Measurements from ENCODE around the gene FAM131A. TPM values are rescaled to one million over a fixed set of nuclear protein-coding genes. Genes with fewer than 3 reads are reported as not detected.

FAM131A gene
- polyA plus RNA-seq, 3 donors from 2014 or later: 2.4 to 3.0 (median 2.8) TPM

GRCh38 chr3:184358124-184358767 lies 20.8 kb downstream of the FAM131A start:
- H3K4me1 Mint-ChIP-seq: peaks cover 3 to 16% of the 10 kb centered on the region in 2 donors
- H3K27ac Mint-ChIP-seq: peak overlapping the region in 1 of 6 donors; percentile 53
- no peaks in the 10 kb centered on the region for H3K9me3 Mint-ChIP-seq
- no peak overlapping the region for H3K4me3 Mint-ChIP-seq
- H3K36me3 Mint-ChIP-seq: peaks cover 0 to 4% (median 0%) of the 10 kb centered on the region in 3 donors
- peaks cover 6 to 11% (median 8%) of the 10 kb centered on the region in 3 donors for H3K27me3 Mint-ChIP-seq (ENCODE audit: low read depth in 3 of 3)
- DNase-seq: no peak

DNA sequence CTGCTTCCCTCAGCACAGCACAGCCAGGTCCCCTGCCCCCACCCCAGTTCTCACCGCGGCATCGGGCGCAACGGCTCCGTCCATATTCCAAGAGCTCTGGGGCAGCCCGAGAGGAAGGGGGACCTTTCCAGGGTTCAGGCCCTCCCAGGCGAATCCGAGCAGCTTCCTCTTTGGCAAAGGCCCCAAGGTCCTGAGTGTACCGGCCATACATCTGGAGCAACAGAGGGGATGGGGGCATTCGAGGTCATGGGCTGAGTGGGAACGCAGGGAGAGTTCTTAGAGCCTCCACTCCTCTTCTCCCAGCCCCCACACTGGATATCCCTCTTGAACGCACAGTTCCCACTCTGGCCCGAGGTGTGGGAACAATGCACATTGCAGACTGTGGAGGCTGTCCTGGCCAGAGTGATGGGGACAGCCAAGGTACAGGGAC lies 21.5 kb downstream of the FAM131A start:
- no peaks in the 10 kb centered on the region for H3K9me3 Mint-ChIP-seq
- H3K27me3 Mint-ChIP-seq (ENCODE audit: low read depth in 3 of 3): peaks cover 8 to 14% (median 13%) of the 10 kb centered on the region in 3 donors
- peaks cover 9 to 21% of the 10 kb centered on the region in 2 donors for H3K4me1 Mint-ChIP-seq
- no peak overlapping the region for H3K4me3 Mint-ChIP-seq
- peaks cover 0 to 4% (median 0%) of the 10 kb centered on the region in 3 donors for H3K36me3 Mint-ChIP-seq
- peak overlapping the region in 1 of 6 donors; percentile 28 for H3K27ac Mint-ChIP-seq
- DNase-seq: no peak

DNA sequence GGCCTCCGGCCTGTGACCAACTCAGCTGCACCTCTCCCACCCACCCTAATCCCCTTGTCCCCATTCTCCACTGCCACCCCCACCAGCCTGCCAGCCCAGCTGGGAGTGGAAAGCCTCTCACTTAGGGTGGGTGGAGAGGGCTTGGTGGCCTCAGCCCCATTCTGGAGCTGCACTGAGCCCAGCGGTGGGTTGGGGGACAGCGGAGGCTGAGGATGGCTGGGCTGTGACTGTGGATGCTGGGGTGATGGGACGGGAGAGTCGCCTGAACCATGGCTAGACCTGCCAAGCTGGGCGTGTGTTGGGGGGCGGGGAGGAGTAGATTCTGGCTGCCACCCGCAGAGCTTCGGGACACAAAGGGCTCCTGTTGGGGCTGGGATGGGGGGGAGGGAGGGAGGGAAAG lies 22.2 kb downstream of the FAM131A start:
- peak overlapping the region in 3 of 5 donors; percentile 59 to 75 (median 74) for H3K4me3 Mint-ChIP-seq

GRCh38 chr3:184360070-184360928 lies 22.9 kb downstream of the FAM131A start:
- H3K36me3 Mint-ChIP-seq: peaks cover 0 to 8% (median 4%) of the 10 kb centered on the region in 3 donors
- no peaks in the 10 kb centered on the region for H3K9me3 Mint-ChIP-seq
- peaks cover 22 to 30% of the 10 kb centered on the region in 2 donors for H3K4me1 Mint-ChIP-seq
- peak overlapping the region in 4 of 6 donors; percentile 49 to 92 (median 68) for H3K27ac Mint-ChIP-seq
- H3K4me3 Mint-ChIP-seq: peak overlapping the region; percentile 65 to 84 (median 84)
- no peak for DNase-seq
- H3K27me3 Mint-ChIP-seq (ENCODE audit: low read depth in 3 of 3): peaks cover 8 to 14% (median 13%) of the 10 kb centered on the region in 3 donors

More for the DNA sequence above, 22.2 kb downstream of the FAM131A start:
- peaks cover 15 to 25% of the 10 kb centered on the region in 2 donors for H3K4me1 Mint-ChIP-seq
- peak overlapping the region in 1 of 6 donors; percentile 59 for H3K27ac Mint-ChIP-seq
- H3K27me3 Mint-ChIP-seq (ENCODE audit: low read depth in 3 of 3): peaks cover 8 to 14% (median 13%) of the 10 kb centered on the region in 3 donors
- DNase-seq: no peak
- H3K9me3 Mint-ChIP-seq: no peaks in the 10 kb centered on the region
- peaks cover 0 to 4% (median 0%) of the 10 kb centered on the region in 3 donors for H3K36me3 Mint-ChIP-seq

- DNase-seq: peak in 1 of 3 donors; percentile 13
- Mint-ChIP-seq H3K4me3 (peak overlapping the region; percentile 65 to 84 (median 84)), H3K36me3 (peaks cover 0 to 8% (median 6%) of the 10 kb centered on the region in 3 donors), H3K4me1 (peaks cover 22 to 30% of the 10 kb centered on the region in 2 donors), H3K27ac (peak overlapping the region in 3 of 6 donors; percentile 49 to 92 (median 51)), H3K27me3 (ENCODE audit: low read depth in 3 of 3) (peaks cover 8 to 14% (median 13%) of the 10 kb centered on the region in 3 donors), H3K9me3 (no peaks in the 10 kb centered on the region)
Observed at GRCh38 chr3:184360929-184361531, 23.6 kb downstream of the FAM131A start.

DNA sequence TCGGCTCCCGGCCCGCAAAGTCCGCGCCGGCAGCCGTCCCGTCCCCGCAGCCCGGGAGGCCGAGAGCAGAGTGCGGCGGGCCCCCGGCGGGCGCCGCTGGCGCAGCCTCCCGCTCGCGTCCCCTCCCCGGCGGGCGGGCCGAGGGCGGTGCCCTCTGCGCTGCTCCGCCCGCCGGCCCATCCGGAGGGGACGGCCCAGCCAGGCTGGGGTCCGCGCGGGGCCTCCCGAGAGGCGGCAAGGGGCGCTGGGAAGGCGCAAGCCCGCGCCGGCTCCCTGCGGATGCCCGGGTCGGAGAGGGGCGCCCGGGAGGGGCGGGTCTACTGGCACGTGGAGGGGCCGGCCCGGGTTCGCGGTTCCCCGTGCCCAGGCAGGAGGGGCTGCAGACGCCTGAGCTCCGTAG lies 24.1 kb downstream of the FAM131A start, which contains the start of the genes CLCN2 and POLR2H:
CLCN2 (minus strand) TSS at position 74 of the 400 bp plus-strand sequence. CDS start 126 bp downstream, outside the sequence.
POLR2H (plus strand) TSS at position 179 of the 400 bp plus-strand sequence. CDS start 1,783 bp downstream, outside the sequence.
- Mint-ChIP-seq H3K4me3 (peak within 1 kb of the TSS; percentile 90 to 99 (median 96)), H3K4me1 (peaks cover 25 to 30% of the 10 kb centered on the region in 2 donors), H3K36me3 (peaks cover 0 to 9% (median 8%) of the 10 kb centered on the region in 3 donors), H3K27me3 (ENCODE audit: low read depth in 3 of 3) (peaks cover 8 to 14% (median 13%) of the 10 kb centered on the region in 3 donors), H3K9me3 (no peaks in the 10 kb centered on the region), H3K27ac (peak within 1 kb of the TSS; percentile 92 to 96 (median 94))
- DNase-seq: peak; percentile 45 to 48 (median 47)

GRCh38 chr3:184361932-184362667 lies 24.7 kb downstream of the FAM131A start:
- H3K36me3 Mint-ChIP-seq: peaks cover 0 to 14% (median 8%) of the 10 kb centered on the region in 3 donors
- H3K9me3 Mint-ChIP-seq: no peaks in the 10 kb centered on the region
- peak overlapping the region; percentile 92 to 96 (median 94) for H3K27ac Mint-ChIP-seq
- peak in 2 of 3 donors; percentile 26 to 32 for DNase-seq
- H3K4me1 Mint-ChIP-seq: peaks cover 30% of the 10 kb centered on the region in 2 donors
- H3K27me3 Mint-ChIP-seq (ENCODE audit: low read depth in 3 of 3): peaks cover 8 to 14% (median 13%) of the 10 kb centered on the region in 3 donors
- H3K4me3 Mint-ChIP-seq: peak overlapping the region; percentile 90 to 99 (median 96)

GRCh38 chr3:184362668-184363546 lies 25.5 kb downstream of the FAM131A start:
- Mint-ChIP-seq H3K4me3 (peak overlapping the region; percentile 97 to 99 (median 98)), H3K36me3 (peaks cover 3 to 21% (median 8%) of the 10 kb centered on the region in 3 donors), H3K27ac (peak overlapping the region; percentile 93 to 97 (median 96)), H3K27me3 (ENCODE audit: low read depth in 3 of 3) (peaks cover 8 to 14% (median 13%) of the 10 kb centered on the region in 3 donors), H3K9me3 (no peaks in the 10 kb centered on the region), H3K4me1 (peaks cover 30% of the 10 kb centered on the region in 2 donors)
- DNase-seq: peak; percentile 96 to 97 (median 97)

DNA sequence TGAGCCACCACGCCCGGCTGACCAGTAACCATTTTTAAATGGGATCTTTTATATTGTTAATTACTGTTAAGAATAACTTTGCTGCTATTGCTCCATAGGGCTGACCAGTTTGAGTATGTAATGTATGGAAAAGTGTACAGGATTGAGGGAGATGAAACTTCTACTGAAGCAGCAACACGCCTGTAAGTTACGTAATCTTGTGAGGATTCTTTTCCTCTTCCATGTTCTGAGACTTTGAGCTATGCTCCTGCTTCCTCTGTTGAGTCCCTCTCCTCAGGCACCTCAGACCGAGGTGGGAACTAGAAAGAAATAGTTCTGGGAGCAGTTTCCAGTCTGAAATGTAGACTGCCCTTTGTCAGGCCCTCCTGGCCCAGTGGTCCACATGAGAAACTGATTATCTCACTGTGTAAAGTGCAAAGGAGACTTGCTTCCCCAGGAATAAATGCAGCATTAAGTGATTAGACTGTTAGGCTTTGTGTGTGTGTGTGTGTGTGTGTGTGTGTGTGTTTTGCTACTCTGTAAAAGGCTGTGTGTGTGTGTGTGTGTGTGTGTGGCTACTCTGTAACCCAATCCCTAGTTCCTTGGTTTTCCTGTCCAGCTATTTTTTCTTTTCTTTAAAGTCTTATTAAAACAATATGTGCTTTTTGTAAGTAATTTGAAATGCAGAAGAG lies 29.4 kb downstream of the FAM131A start:
- peaks cover 28 to 30% of the 10 kb centered on the region in 2 donors for H3K4me1 Mint-ChIP-seq
- no peak for DNase-seq
- no peaks in the 10 kb centered on the region for H3K9me3 Mint-ChIP-seq
- H3K4me3 Mint-ChIP-seq: no peak overlapping the region
- H3K27me3 Mint-ChIP-seq (ENCODE audit: low read depth in 3 of 3): peaks cover 8 to 14% (median 9%) of the 10 kb centered on the region in 3 donors
- H3K36me3 Mint-ChIP-seq: peaks cover 5 to 34% (median 8%) of the 10 kb centered on the region in 3 donors
- peak overlapping the region in 2 of 6 donors; percentile 30 to 34 for H3K27ac Mint-ChIP-seq

DNA sequence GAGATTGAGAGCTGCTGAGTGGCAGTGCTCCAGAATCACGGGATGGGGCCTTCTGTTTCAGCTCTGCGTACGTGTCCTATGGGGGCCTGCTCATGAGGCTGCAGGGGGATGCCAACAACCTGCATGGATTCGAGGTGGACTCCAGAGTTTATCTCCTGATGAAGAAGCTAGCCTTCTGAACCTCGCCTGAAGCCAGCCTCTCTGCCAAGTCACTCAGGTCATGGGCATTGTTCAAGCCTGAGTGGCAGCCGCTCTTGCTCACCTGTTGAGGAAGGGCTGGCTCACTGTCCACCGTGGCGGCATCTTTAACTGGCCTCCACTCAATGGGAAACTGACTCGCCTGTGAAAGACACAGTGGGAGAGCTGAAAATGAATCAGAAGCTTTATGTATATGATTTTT lies 30.7 kb downstream of the FAM131A start:
- DNase-seq: no peak
- no peak overlapping the region for H3K27ac Mint-ChIP-seq
- no peak overlapping the region for H3K4me3 Mint-ChIP-seq
- H3K9me3 Mint-ChIP-seq: no peaks in the 10 kb centered on the region
- peaks cover 3 to 7% (median 3%) of the 10 kb centered on the region in 3 donors for H3K27me3 Mint-ChIP-seq (ENCODE audit: low read depth in 3 of 3)
- peaks cover 24 to 29% of the 10 kb centered on the region in 2 donors for H3K4me1 Mint-ChIP-seq
- peaks cover 5 to 34% (median 8%) of the 10 kb centered on the region in 3 donors for H3K36me3 Mint-ChIP-seq

GRCh38 chr3:184368586-184369183 lies 31.3 kb downstream of the FAM131A start:
- Mint-ChIP-seq H3K9me3 (no peaks in the 10 kb centered on the region), H3K36me3 (peaks cover 5 to 34% (median 8%) of the 10 kb centered on the region in 3 donors), H3K4me3 (no peak overlapping the region), H3K27me3 (ENCODE audit: low read depth in 3 of 3) (peaks cover 0 to 3% (median 0%) of the 10 kb centered on the region in 3 donors), H3K27ac (peak overlapping the region in 4 of 6 donors; percentile 5 to 33 (median 22)), H3K4me1 (peaks cover 18 to 23% of the 10 kb centered on the region in 2 donors)
- DNase-seq: no peak

Measured in immature natural killer cell (primary cell).